IMR-90 (cell line): ENCODE data around the gene RERE. TPM values are rescaled to one million over a fixed set of nuclear protein-coding genes. Genes with fewer than 3 reads are reported as not detected.

ENCODE experiments used
- ATAC-seq: fragments of 200-7000 bp; cut with Tn5 transposase; 2 replicates; pipeline ENCODE4 v1.9.1; 2020; ENCODE audit warnings: low read depth, mild to moderate bottlenecking, moderate library complexity
- BruUV-seq: library from RNA; stranded (reverse); fragments of 400-500 nt; replicated peaks from 2 replicates; lab custom pipeline; 2021; lab: Mats Ljungman, UMichigan
- CTCF ChIA-PET: fragments of 300-600 bp; formaldehyde crosslinking; extraction: SDS; loops from one replicate; lab custom pipeline; 2021; ENCODE audit warnings: antibody characterized with exemption; lab: Yijun Ruan, JAX
- POLR2A ChIA-PET: fragments of 300-600 bp; sonication (Branson Sonifier 250); formaldehyde crosslinking; loops from one replicate; lab custom pipeline; 2022; ENCODE audit warnings: antibody characterized with exemption; ENCODE audit not compliant: unreplicated experiment; lab: Charles Lee
- DNase-seq: peaks from one replicate; pipeline ENCODE4 v3.0.0; 2013
- H2AFZ ChIP-seq: replicated peaks from 2 replicates; pipeline ENCODE3; 2013; ENCODE audit warnings: low read length, mild to moderate bottlenecking; ENCODE audit not compliant: poor library complexity
- H2AK5ac ChIP-seq: 2 replicates; pipeline ENCODE4 v1.6.1; 2013; ENCODE audit warnings: low read depth, low read length, inconsistent platforms
- H2AK9ac ChIP-seq: replicated peaks from 2 replicates; pipeline ENCODE3; 2013; ENCODE audit warnings: mild to moderate bottlenecking, low read depth, low read length, moderate library complexity; ENCODE audit not compliant: poor library complexity
- H2BK120ac ChIP-seq: 2 replicates; pipeline ENCODE4 v1.6.1; 2013; ENCODE audit warnings: low read depth, low read length, inconsistent platforms
- H2BK15ac ChIP-seq: 3 replicates; pipeline ENCODE4 v1.6.1; 2013; ENCODE audit warnings: low read depth, low read length, inconsistent platforms
- H2BK20ac ChIP-seq: 2 replicates; pipeline ENCODE4 v1.6.1; 2013; ENCODE audit warnings: low read depth, mild to moderate bottlenecking, inconsistent platforms, low read length, moderate library complexity
- H2BK5ac ChIP-seq: 2 replicates; pipeline ENCODE4 v1.6.1; 2013; ENCODE audit warnings: mild to moderate bottlenecking, low read depth, low read length, inconsistent platforms; ENCODE audit not compliant: poor library complexity, severe bottlenecking
- H3K14ac ChIP-seq: replicated peaks from 2 replicates; pipeline ENCODE4 v1.6.1; 2013; ENCODE audit warnings: low read depth, low read length, inconsistent platforms
- H3K18ac ChIP-seq: 2 replicates; pipeline ENCODE4 v1.6.1; 2013; ENCODE audit warnings: low read depth, low read length, control low read depth
- H3K23ac ChIP-seq: 2 replicates; pipeline ENCODE4 v1.6.1; 2013; ENCODE audit warnings: low read depth, low read length, inconsistent platforms
- H3K27ac ChIP-seq: 2 replicates; pipeline ENCODE4 v1.5.1; 2013; ENCODE audit warnings: mild to moderate bottlenecking, control low read depth, low read length; ENCODE audit not compliant: insufficient read depth
- H3K27me3 ChIP-seq: 2 replicates; pipeline ENCODE4 v1.6.1; 2013; ENCODE audit warnings: low read length; ENCODE audit not compliant: control insufficient read depth, insufficient read depth
- H3K36me3 ChIP-seq: 2 replicates; pipeline ENCODE4 v1.6.1; 2013; ENCODE audit warnings: low read length, mixed read lengths; ENCODE audit not compliant: control insufficient read depth, insufficient read depth
- H3K4ac ChIP-seq: 2 replicates; pipeline ENCODE4 v1.6.1; 2013; ENCODE audit warnings: low read depth, low read length, inconsistent platforms
- H3K4me1 ChIP-seq: 2 replicates; pipeline ENCODE4 v1.6.1; 2013; ENCODE audit warnings: low read length, mixed read lengths; ENCODE audit not compliant: control insufficient read depth, insufficient read depth
- H3K4me2 ChIP-seq: 2 replicates; pipeline ENCODE4 v1.6.1; 2013; ENCODE audit warnings: low read depth, mild to moderate bottlenecking, control low read depth, low read length, moderate library complexity
- H3K4me3 ChIP-seq: 2 replicates; pipeline ENCODE4 v1.5.1; 2013; ENCODE audit warnings: low read depth, mild to moderate bottlenecking, control low read depth, low read length, moderate library complexity; ENCODE audit not compliant: insufficient read depth
- H3K56ac ChIP-seq: 2 replicates; pipeline ENCODE4 v1.6.1; 2013; ENCODE audit warnings: low read length, inconsistent platforms; ENCODE audit not compliant: insufficient read depth; ENCODE audit errors: extremely low read depth
- H3K79me1 ChIP-seq, 2 experiments: 2 replicates each; pipeline ENCODE4 v1.6.1; 2013; ENCODE audit warnings: low read length in 2 of 2, inconsistent platforms in 1 of 2, low read depth in 1 of 2
- H3K9ac ChIP-seq: 2 replicates; pipeline ENCODE4 v1.6.1; 2013; ENCODE audit warnings: low read depth, low read length, control low read depth
- H3K9me1 ChIP-seq: 2 replicates; pipeline ENCODE4 v1.6.1; 2013; ENCODE audit warnings: low read length, inconsistent platforms; ENCODE audit not compliant: insufficient read depth
- H3K9me3 ChIP-seq: 2 replicates; pipeline ENCODE4 v1.6.1; 2013; ENCODE audit warnings: low read length; ENCODE audit not compliant: control insufficient read depth, insufficient read depth
- H4K20me1 ChIP-seq: 2 replicates; pipeline ENCODE4 v1.6.1; 2013; ENCODE audit warnings: low read length, inconsistent platforms; ENCODE audit not compliant: insufficient read depth
- H4K5ac ChIP-seq: 2 replicates; pipeline ENCODE4 v1.6.1; 2013; ENCODE audit warnings: mild to moderate bottlenecking, low read depth, low read length, control low read depth
- H4K8ac ChIP-seq, 2 experiments: 2 replicates each; pipeline ENCODE4 v1.6.1; 2013; ENCODE audit warnings: low read depth in 2 of 2, low read length in 2 of 2, control low read depth in 1 of 2, inconsistent platforms in 1 of 2
- H4K91ac ChIP-seq: 2 replicates; pipeline ENCODE4 v1.6.1; 2013; ENCODE audit warnings: low read depth, low read length, inconsistent platforms; ENCODE audit not compliant: insufficient read depth
- BHLHE40 ChIP-seq: fragments of 150-350 bp; IDR thresholded peaks from 2 replicates; pipeline ENCODE4 v1.6.1; 2016; ENCODE audit warnings: mild to moderate bottlenecking, low read depth, low read length
- CHD1 ChIP-seq: IDR thresholded peaks from 2 replicates; pipeline ENCODE4 v1.6.1; 2012; ENCODE audit warnings: low read depth, low read length, improper control_type of control experiment
- FOS ChIP-seq: fragments of 150-350 bp; IDR thresholded peaks from 2 replicates; pipeline ENCODE4 v1.6.1; 2016; ENCODE audit warnings: low read depth, low read length
- MAFK ChIP-seq: IDR thresholded peaks from 2 replicates; pipeline ENCODE4 v1.6.1; 2012; ENCODE audit warnings: low read depth, low read length, improper control_type of control experiment
- MXI1 ChIP-seq: IDR thresholded peaks from 2 replicates; pipeline ENCODE4 v1.6.1; 2012; ENCODE audit warnings: low read depth, mild to moderate bottlenecking, low read length, moderate library complexity, borderline replicate concordance
- WGBS, 2 experiments: methylation state at CpG; one replicate each; pipeline versions ENCODE4 v1.1.5 to v1.1.7; 2013; ENCODE audit warnings: missing lambda C conversion rate in 2 of 2; ENCODE audit not compliant: insufficient read length in 1 of 2; ENCODE audit errors: extremely low coverage in 2 of 2; 5-methylcytosine and 5-hydroxymethylcytosine counted together
- dilution Hi-C: fragments of 300-500 bp; cut with HindIII; formaldehyde crosslinking; loops from one replicate; pipeline ENCODE4 v1.14.3; 2018; ENCODE audit warnings: low sequenced_read_pairs; ENCODE audit not compliant: unreplicated experiment
- in situ Hi-C: fragments of 300-500 bp; cut with MboI; formaldehyde crosslinking; loops from 3 replicates; pipeline ENCODE4 v1.14.3; 2019; ENCODE audit warnings: low sequenced_read_pairs, inconsistent platforms, mixed read lengths
- intact Hi-C: fragments of 100-400 bp; cut with micrococcal nuclease; formaldehyde crosslinking; loops from 2 replicates; pipeline ENCODE4 v1.10.0; 2022
- polyA plus RNA-seq, 3 experiments: library from polyadenylated mRNA; depleted of rRNA; stranded (reverse); fragments of >200 nt; gene quantifications; 2 replicates each; pipeline ENCODE4 v1.2.3, GENCODE V29; 2012; ENCODE audit warnings: low replicate concordance in 1 of 3
- total RNA-seq: library from RNA; depleted of rRNA; stranded (reverse); fragments of >200 nt; gene quantifications from 2 replicates; pipeline ENCODE4 v1.2.3, GENCODE V29; 2012
- TF ChIP-seq, protein P1 (sequence below): fragments of 150-350 bp; IDR thresholded peaks from 2 replicates; pipeline ENCODE4 v1.6.1; 2016; ENCODE audit warnings: low read depth, mild to moderate bottlenecking, low read length, moderate library complexity, borderline replicate concordance

Gene RERE
- total and polyA plus RNA-seq, 2 of the 4 experiments (the other 2 are of a cell fraction) = 11.5 to 25.1 TPM

DNA sequence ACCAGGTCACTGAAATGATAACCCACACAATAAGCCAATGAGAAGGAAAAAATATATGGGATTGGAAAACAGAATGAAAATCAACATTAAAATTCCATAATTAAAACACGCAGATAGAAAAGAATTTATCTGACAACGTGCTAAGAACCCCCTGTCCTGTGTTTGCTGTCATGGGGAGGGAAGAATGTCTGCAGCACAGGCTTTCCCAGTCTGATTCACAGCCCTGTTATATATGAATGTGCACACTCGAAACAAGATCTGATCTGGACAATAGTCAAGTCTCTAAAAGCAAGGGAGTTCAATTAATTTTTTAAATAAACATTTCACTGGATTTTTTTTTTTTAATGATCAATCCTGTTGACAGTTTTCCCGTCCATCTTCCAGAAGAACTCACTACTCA, 220.0 kb downstream of the RERE start:
- H2BK20ac ChIP-seq = no peak overlapping the region
- H3K18ac ChIP-seq = no peak overlapping the region
- no peaks in the 10 kb centered on the region for H3K27me3 ChIP-seq
- H3K9me1 ChIP-seq = peaks cover 20% of the 10 kb centered on the region
- no peak overlapping the region for H4K5ac ChIP-seq
- peak; percentile 70 for DNase-seq
- peaks cover 28 to 79% of the 10 kb centered on the region in 2 experiments for H3K79me1 ChIP-seq
- no peak overlapping the region for H2AFZ ChIP-seq
- no peaks in the 10 kb centered on the region for H3K9me3 ChIP-seq
- peak overlapping the region; percentile 92; the same call in 1 of the 2 replicates for H3K4me2 ChIP-seq
- no TSS peak for BruUV-seq
- H2AK9ac ChIP-seq = no peak overlapping the region
- no peak overlapping the region for H2BK120ac ChIP-seq
- no peak overlapping the region for H3K27ac ChIP-seq
- no peaks in the 10 kb centered on the region for H3K36me3 ChIP-seq
- CTCF ChIA-PET = interaction anchor here (0.7 to 1.6 kb wide), 6 partner anchors 8 to 282 kb away, joined by 3 to 5 read pairs (median 4); no protein-coding TSS in a partner anchor
- H4K91ac ChIP-seq = no peak overlapping the region
- in situ Hi-C loops = no loop called here
- TF ChIP-seq FOS (no peak), MXI1 (0 out of 2 replicates have a peak, but pooled peaks have one; percentile 15), CHD1 (no peak), MAFK (no peak), BHLHE40 (peak; percentile 49; the same call in 1 of the 2 replicates)
- TF ChIP-seq, protein P1, sequence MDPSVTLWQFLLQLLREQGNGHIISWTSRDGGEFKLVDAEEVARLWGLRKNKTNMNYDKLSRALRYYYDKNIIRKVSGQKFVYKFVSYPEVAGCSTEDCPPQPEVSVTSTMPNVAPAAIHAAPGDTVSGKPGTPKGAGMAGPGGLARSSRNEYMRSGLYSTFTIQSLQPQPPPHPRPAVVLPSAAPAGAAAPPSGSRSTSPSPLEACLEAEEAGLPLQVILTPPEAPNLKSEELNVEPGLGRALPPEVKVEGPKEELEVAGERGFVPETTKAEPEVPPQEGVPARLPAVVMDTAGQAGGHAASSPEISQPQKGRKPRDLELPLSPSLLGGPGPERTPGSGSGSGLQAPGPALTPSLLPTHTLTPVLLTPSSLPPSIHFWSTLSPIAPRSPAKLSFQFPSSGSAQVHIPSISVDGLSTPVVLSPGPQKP = no peak
- peak overlapping the region; percentile 88; the same call in 1 of the 2 replicates for H3K14ac ChIP-seq
- peak overlapping the region; percentile 51; the same call in 1 of the 2 replicates for H3K9ac ChIP-seq
- H4K8ac ChIP-seq = no peak overlapping the region
- no peak overlapping the region for H2BK15ac ChIP-seq
- POLR2A ChIA-PET = no interaction called here
- H3K4ac ChIP-seq = peak overlapping the region; percentile 90; the same call in 1 of the 2 replicates
- H3K4me3 ChIP-seq = no peak overlapping the region
- H3K23ac ChIP-seq = peak overlapping the region; percentile 88; the same call in 1 of the 2 replicates
- no CpG with 5 or more reads among the region's 4 CpGs for WGBS, 2 experiments
- H2AK5ac ChIP-seq = no peak overlapping the region
- ATAC-seq = peak; percentile 36; the same call in 1 of the 2 replicates
- peaks cover 24% of the 10 kb centered on the region for H3K4me1 ChIP-seq
- H2BK5ac ChIP-seq = peak overlapping the region; percentile 59
- peaks cover 50% of the 10 kb centered on the region for H4K20me1 ChIP-seq
- H3K56ac ChIP-seq = no peak overlapping the region
- dilution Hi-C loops = no loop called here
- intact Hi-C loops = no loop called here
